Measurements from ENCODE around the gene TENM4.

The TENM4 gene

GRCh38 chr11:78784321-78785061 is 656.3 kb downstream of the TENM4 start:
- ATAC-seq: no peak
- DNase-seq: no peak

GRCh38 chr11:78783846-78784245 is 657.0 kb downstream of the TENM4 start:
- DNase-seq (no peak), ATAC-seq (no peak)

- no peak for ATAC-seq
- no peak for DNase-seq
These were observed 657.5 kb downstream of the TENM4 start for GRCh38 chr11:78783301-78783700.

GRCh38 chr11:78782725-78783124 is 658.1 kb downstream of the TENM4 start:
- ATAC-seq (no peak), DNase-seq (no peak)

- DNase-seq: no peak
- no peak for ATAC-seq
These were observed 659.9 kb downstream of the TENM4 start for GRCh38 chr11:78780889-78781288.

GRCh38 chr11:78773492-78773891 is 667.3 kb downstream of the TENM4 start:
- no peak for DNase-seq
- ATAC-seq: no peak

GRCh38 chr11:78773077-78773476 is 667.8 kb downstream of the TENM4 start:
- no peak for DNase-seq
- no peak for ATAC-seq

GRCh38 chr11:78772186-78772585 is 668.6 kb downstream of the TENM4 start:
- ATAC-seq (no peak), DNase-seq (no peak)

- ATAC-seq (no peak), DNase-seq (no peak)
These were observed 669.9 kb downstream of the TENM4 start for GRCh38 chr11:78770931-78771330.

- ATAC-seq: no peak
These were observed 671.9 kb downstream of the TENM4 start for GRCh38 chr11:78768971-78769370.

GRCh38 chr11:78768345-78768744 is 672.5 kb downstream of the TENM4 start:
- ATAC-seq (no peak), DNase-seq (no peak)

More at GRCh38 chr11:78768971-78769370, 671.9 kb downstream of the TENM4 start:
- DNase-seq: no peak

GRCh38 chr11:78767027-78767932 is 673.5 kb downstream of the TENM4 start:
- DNase-seq: no peak

GRCh38 chr11:78764946-78765345 is 675.9 kb downstream of the TENM4 start:
- ATAC-seq: no peak
- no peak for DNase-seq

More at GRCh38 chr11:78767027-78767932, 673.5 kb downstream of the TENM4 start:
- no peak for ATAC-seq

GRCh38 chr11:78763664-78764063 is 677.2 kb downstream of the TENM4 start:
- ATAC-seq (no peak), DNase-seq (no peak)

GRCh38 chr11:78762105-78762504 is 678.7 kb downstream of the TENM4 start:
- ATAC-seq: no peak
- DNase-seq: no peak

- DNase-seq (no peak), ATAC-seq (no peak)
These were observed 681.8 kb downstream of the TENM4 start for GRCh38 chr11:78759071-78759470.

- ATAC-seq: no peak
These were observed 687.5 kb downstream of the TENM4 start for GRCh38 chr11:78753297-78753696.

GRCh38 chr11:78752494-78752893 is 688.3 kb downstream of the TENM4 start:
- DNase-seq (no peak), ATAC-seq (no peak)

More at GRCh38 chr11:78753297-78753696, 687.5 kb downstream of the TENM4 start:
- no peak for DNase-seq

- no peak for DNase-seq
- no peak for ATAC-seq
These were observed 691.7 kb downstream of the TENM4 start for GRCh38 chr11:78748918-78749690.

- ATAC-seq (no peak), DNase-seq (no peak)
These were observed 695.9 kb downstream of the TENM4 start for GRCh38 chr11:78744949-78745348.

GRCh38 chr11:78744202-78744601 is 696.6 kb downstream of the TENM4 start:
- ATAC-seq: no peak
- DNase-seq: no peak

- no peak for ATAC-seq
- DNase-seq: no peak
These were observed 698.4 kb downstream of the TENM4 start for GRCh38 chr11:78742430-78742829.
